ENCODE data around the gene RCSD1. TPM values are rescaled to one million over a fixed set of nuclear protein-coding genes. Genes with fewer than 3 reads are reported as not detected.

RCSD1 gene, protein sequence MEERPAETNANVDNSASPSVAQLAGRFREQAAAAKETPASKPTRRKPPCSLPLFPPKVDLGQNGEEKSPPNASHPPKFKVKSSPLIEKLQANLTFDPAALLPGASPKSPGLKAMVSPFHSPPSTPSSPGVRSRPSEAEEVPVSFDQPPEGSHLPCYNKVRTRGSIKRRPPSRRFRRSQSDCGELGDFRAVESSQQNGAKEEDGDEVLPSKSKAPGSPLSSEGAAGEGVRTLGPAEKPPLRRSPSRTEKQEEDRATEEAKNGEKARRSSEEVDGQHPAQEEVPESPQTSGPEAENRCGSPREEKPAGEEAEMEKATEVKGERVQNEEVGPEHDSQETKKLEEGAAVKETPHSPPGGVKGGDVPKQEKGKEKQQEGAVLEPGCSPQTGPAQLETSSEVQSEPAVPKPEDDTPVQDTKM
- total RNA-seq, result 0.09 TPM in 1 of 2 replicates, not detected in the other

DNA sequence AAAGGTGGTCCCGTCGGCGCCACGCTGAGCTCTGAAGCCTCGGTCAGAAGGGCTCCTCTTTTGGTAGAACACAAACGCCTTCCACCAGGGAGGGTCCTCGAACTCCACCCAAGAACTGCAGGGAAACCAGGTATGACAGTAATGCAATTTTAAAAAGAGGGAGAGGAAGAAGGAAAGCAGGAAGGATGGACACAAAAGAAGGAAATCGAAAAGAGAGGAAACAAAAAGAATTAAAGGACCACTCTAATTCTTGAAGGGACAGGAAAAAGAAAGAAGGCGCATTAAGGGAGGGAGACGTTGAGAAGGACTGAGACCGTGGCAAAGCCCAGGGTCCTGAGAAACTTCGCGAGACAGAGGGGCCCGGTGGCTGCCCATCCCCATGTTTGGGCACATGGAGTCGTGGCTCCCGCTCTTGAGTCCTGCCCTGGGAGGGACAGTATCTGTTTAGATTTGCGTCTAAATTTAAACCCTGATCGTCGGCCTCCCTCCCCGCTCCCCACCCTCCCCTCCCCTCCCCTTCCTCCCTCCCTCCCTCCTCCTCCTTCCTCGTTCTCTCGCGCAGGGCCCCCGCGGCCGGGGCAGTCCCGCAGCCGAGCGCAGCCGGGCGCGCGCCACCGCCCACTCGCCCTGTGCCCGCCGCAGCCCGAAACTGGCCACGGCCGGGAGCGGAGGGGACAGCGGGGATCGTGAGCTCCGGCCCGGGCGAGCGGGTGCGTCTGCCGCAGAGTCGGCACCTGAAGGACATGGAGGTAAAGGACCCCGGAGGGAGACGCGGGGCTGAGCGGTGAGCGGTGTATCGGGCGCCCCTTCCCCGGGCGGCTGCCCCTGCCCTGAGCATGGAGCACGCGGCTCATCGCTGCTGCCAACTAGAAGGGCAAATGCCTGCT lies at the start of gene RCSD1:
TSS of gene RCSD1 (plus strand) at position 552 of the 887 bp plus-strand sequence. CDS start at position 744, 192 bp downstream.

DNA sequence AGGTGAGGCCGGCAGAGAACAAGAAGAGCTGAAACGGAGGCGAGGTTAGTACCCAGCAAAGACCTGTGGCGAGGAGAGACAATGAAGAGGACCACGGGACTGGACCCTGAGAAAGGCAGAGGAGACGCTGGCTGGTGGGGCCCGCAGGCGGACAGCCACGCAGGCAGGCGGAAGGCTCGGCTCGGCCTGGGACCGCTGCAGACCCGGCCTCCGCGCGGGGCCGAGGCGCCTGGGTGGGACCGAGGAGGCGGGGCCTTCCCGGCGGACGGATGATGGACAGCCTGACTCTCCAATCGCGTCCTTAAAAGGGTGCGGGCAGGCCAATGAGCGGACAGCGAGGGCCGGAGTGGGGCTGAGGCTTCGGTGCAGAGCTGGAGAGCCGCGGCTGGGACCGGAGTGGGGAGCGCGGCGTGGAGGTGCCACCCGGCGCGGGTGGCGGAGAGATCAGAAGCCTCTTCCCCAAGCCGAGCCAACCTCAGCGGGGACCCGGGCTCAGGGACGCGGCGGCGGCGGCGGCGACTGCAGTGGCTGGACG lies 91.7 kb downstream of the RCSD1 start, which contains the start of gene MPZL1:
TSS of gene MPZL1 (plus strand) at position 366 of the 535 bp plus-strand sequence. CDS start 170 bp downstream, outside the sequence.

Other genes starting within 250 kb of the RCSD1 start
- under 0.01 and 0.09 TPM in 2 replicates for gene CD247, start 111.7 kb upstream of the RCSD1 start, total RNA-seq
- 64.9 and 87.1 TPM in 2 replicates for gene CREG1, start 76.5 kb upstream of the RCSD1 start, total RNA-seq
- gene MPZL1, start 91.8 kb downstream of the RCSD1 start, total RNA-seq, result 192 and 207 TPM in 2 replicates